Right renal pelvis (tissue), 4 donors: ENCODE data around the gene SHISA8. TPM values are rescaled to one million over a fixed set of nuclear protein-coding genes. Genes with fewer than 3 reads are reported as not detected.
"Not testable (repeated sequence)": the region's sequence is repeated elsewhere in the genome, so short reads cannot be mapped to it uniquely, and the experiment has no call there.

Source experiments
- DNase-seq, 4 donors: peaks; one replicate each; pipeline ENCODE4 v3.0.0-alpha.2; 2013; ENCODE audit warnings: low read depth in 4 of 4, low spot score in 3 of 4, missing footprints in 1 of 4
- polyA plus RNA-seq, 4 donors: library from polyadenylated mRNA; unstranded; fragments of 120-200 nt; gene quantifications; one replicate each; pipeline ENCODE4 v1.2.1, GENCODE V29; 2013; ENCODE audit not compliant: insufficient read length in 4 of 4

SHISA8 gene
- polyA plus RNA-seq: under 1 TPM; 0.39 to 0.97 (median 0.59) TPM

DNA sequence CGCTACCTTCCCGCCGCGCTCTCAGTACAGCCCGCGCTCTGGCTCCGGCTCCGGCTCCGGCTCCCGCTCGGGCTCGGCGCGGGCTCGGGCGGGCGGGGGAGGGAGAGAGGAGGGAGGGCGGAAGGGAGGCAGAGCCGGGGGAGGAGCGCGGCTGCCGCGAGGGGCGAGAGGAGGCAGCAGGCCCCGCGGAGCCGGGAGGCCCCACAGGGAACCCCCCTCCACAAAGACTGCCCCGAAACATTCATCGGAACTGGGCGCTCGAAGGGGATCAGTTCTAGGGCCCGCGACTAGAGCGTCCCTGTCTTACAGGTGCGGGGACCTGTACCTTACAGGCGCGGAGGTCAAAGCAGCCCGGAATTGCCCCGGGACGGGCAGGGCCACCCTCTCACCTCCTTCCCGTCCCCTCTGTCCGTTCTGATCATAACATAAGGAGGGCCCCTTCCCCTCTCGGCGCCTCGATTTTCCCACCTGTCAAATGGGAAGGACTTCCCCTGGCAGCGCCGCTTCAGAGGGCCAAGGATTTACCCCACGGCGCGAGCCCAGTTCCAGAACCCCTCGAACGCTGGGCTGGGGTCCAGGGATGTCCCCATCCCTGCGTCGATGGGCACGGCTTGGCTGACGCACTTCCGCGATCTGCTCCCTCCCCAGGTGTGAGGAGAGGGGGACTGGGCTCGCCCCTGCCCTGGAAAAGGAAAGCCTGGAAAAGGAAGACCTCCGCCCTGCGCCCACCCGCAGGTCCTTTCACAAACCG is at the start of gene SHISA8:
SHISA8 (minus strand) TSS at position 40 of the 751 bp plus-strand sequence. CDS start 407 bp downstream, outside the sequence.
- DNase-seq: no peak

DNA sequence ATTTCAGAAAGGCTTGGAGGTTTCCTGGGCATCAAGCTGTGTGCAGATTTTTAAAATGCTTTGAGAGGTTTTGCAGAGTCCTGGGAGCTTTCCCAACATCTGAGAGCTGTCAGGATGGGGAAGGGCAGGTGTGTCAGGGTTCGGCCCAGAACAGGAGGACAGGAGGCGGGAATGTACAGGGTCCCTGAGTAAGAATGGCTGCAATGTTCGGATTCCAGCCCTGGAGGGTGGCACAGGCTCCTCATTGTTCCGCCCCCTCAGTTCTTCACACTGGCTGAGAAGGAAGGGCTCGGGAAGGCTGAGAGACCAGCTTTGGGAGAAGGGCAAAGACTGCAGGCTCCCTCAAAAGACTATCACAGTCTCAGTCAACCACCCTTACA is 49.2 kb upstream of the SHISA8 start:
- no peak for DNase-seq

DNA sequence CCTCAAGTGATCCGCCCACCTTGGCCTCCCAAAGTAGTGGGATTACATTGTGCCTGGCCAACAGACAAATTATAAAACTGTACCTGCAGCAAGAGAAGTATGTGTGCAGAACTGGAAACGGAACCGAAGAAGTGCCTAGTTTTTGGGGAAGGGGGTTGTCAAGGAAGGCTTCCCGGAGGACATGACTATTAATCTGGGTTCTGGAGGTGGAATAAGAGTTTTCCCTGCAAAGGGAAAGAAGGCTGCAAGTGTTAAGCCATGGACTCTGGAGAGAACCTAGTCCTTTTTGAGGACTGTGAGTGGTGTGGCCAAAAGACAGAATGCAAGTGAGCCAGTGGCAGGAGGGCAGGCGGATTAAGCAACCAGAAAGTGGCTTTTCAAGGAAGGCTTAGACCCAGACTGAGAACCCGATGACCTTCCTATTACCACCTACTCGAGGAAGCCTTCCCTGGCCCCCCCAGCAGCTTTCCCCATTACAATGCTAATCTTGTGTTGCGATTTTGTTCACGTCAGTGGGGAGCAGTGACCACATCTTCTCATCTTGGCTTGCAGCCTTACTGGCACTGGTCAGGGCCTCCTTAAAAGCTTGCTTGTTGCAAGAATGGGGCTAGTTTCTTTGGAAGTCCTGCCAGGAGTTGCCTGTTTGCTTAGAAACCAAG is 48.7 kb upstream of the SHISA8 start:
- no peak for DNase-seq

DNA sequence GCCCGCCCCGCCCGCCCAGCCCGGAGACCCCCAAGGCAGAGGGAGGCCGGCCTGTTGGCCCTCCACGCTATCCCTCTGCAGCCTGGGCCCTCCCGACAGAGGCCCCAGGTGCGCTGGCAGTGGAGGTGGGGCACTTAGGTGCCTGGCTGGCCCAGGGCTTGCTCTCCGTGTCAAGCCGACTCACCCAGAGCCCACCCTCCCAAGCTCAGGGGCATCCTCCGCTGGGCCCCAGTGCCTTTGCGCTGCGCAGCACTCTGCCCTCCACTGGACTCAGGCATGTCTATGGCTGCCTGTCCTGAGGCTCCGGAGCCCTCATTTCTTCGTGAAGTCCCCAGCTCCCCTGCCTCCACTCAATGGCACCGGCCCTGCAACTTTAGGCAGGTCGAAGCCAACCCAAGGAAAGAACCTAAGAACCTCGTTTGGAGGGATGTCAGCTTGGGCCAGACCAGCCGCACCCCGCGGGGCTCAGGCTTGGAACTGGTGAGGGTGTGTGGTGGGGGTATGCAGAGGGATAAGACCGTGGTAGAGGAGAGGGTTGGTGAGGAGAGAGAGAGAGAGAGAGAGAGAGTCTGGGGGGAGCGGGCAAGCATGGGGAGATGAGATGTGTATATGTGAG is 43.2 kb upstream of the SHISA8 start:
- DNase-seq: no peak

DNA sequence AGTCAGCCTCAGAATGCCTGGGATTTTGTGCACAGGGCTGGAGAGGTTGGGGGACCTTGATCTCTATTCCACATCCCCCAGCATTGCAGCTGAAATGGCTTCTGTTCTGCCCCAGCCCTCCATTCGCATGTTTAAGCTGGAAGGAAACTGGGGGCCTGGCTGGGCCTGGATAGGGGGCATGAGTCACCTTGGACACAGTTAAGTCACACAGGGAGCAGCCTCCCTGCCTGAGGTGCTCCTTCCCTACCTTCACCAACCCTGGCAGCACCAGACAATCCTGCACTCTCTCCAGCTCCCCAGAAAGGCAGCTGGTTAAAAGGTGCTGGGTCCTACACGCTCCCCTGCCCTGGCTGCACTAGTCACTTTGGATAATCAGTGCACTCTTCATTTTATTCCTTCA is 37.8 kb upstream of the SHISA8 start:
- DNase-seq: no peak

DNA sequence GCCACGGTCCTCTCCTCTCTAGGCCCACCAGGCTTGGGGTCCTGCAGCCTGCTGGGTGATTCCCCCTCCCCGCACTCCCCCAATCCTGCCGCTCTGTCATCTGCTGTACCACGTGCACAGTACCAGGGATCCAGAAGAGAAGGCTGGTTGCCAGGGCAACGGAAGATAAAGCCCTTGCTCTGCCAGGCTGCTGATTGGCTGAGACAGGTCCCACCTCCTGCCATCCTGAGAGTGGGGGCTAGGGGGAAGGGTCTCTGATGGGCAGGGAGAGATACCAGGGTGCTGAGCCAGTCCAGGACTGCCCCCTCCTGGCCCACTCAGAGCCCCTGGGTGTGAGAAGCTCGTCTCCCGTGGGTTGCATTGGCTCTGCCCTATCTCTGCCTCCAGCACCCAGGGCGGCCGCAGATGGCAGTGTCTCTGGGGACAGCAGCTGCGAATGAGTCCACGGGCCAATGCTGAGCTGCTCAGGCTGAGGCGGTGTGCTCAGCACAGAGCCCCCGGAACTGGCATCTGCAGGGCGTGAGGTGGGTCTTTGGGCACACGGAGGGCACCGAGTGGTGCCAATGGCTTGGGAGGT is 37.1 kb upstream of the SHISA8 start, which contains the start of gene SMIM45:
SMIM45 (plus strand) TSS at position 253 of the 577 bp plus-strand sequence.
- no peak for DNase-seq

DNA sequence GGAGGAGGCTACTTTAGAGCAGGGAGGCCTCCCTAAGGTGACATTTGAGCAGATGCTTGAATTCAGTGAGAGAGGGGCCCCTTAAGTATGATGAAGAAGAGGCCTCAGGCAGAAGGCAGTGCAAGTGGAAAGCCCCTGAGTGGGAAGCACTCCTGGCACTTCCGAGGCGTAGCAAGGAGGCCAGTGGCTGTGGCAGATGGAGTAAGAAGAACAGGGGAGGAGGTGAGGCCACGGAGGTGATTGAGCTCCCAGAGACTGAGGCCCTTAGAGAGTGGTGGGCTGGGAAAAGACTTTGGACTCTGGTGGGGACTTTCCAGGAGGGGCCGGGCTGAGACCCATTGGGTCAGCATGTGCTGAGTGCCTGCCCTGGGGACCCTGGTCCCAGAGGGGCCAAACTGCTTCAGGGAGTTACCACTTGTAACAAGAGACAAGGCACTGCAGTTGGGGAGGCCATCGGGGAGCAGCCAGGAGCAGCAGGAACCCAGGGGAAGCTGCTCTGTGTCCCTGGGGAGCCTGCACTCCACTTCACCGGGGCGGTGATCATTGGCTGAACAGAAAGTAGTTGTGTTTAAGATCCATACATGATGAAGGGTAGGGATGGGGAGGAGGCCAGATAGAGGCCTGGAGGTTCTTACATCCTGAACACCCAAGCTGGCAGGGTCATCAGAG is 34.6 kb upstream of the SHISA8 start:
- no peak for DNase-seq

DNA sequence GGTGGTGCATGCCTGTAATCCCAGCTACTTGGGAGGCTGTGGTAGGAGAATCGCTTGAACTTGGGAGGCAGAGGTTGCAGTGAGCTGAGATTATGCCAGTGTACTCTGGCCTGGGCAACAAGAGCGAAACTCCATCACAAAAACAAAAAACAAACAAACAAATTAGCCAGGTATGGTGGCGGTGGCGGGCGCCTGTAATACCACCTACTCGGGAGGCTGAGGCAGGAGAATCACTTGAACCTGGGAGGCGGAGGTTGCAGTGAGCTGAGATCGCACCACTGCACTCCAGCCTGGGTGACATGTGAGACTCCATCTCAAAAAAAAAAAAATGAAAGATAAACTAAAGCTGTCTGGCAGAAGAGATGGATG is 34.0 kb upstream of the SHISA8 start:
- DNase-seq: not testable (repeated sequence)

DNA sequence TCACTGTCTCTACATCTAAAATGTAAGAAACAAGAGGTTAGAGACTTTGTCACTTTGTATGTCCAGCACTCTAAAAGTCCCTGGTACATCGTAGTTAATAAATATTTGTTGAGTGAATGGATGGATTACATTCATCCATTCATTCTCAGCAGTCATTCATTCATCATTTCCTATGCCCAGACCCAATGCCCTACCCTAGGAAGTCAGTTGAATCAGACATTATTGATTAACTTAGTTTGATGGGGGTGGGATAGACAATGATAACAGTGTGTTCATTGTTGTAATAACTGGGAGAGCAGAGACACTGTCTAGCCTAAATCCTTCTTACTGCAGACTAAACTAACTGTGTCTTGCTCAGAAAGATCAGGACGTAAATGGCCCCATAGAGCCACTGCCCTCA is 33.3 kb upstream of the SHISA8 start:
- DNase-seq: no peak

DNA sequence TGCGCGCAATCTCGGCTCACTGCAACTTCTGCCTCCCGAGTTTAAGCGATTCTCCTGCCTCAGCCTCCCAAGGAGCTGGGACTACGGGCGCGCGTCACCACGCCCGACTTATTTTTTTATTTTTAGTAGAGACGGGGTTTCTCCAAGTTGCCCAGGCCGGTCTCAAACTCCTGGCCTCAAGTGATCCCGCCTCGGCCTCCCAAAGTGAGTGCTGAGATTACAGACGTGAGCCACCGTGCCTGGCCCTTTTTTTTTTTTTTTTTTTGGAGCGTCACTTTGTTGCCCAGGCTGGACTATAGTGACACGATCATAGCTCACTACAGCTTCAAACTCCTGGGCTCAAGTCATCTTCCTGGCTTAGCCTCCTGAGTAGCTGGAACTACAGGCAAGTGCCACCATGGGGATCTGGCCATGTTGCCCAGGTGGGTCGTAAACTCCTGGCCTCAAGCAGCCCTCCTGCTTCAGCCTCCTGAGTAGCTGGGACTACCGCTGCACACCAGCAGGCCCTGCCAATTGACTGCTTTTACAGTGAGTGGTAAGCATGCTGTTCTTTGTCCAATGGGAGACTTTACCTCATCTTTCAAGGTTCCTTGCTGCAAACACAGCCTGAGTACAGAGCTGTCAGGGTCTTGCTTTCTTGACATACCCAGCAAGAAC is 32.7 kb upstream of the SHISA8 start:
- DNase-seq: no peak

DNA sequence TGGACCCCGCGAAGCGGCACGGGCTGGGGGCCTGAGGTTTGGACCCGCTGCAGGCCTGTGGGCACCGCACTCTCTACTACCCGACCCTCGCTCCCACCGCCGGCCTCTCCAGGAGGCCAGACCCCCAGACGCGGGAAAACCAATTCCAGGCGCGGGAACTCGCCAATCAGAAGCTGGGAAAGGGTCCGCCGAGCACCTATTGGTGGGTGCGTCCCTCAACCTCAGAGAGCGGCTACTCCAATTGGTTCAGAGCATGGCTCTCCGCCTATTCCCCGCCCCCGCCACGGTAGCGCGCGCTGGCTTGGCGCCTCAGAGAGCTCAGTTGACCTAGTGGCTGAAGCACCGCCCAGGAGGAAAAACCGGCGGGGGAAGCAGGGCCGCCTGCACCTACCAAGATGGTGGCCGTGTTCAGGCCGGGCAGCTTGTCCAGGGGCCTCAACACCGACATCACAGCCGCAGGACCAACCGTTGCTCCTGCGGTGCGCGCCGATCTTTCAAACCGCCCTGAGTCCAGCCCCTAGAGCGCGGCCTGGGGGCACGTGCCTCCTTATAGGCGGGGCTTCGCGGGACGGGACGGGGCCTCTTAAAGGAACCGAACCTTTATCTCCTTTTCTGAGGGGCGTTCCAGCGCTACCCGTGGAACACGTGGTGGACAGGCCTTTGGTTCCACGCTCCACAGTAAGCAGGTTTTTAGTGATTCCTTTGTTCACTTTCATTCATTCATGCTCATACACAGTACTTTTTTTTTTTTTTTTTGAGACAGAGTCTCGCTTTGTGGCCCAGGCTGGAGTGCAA is 32.0 kb upstream of the SHISA8 start, which contains the start of gene CENPM:
CENPM (minus strand) TSS at position 524 of the 795 bp plus-strand sequence; CDS start at position 448, 76 bp downstream.
- peak; percentile 86 to 95 (median 90) for DNase-seq

DNA sequence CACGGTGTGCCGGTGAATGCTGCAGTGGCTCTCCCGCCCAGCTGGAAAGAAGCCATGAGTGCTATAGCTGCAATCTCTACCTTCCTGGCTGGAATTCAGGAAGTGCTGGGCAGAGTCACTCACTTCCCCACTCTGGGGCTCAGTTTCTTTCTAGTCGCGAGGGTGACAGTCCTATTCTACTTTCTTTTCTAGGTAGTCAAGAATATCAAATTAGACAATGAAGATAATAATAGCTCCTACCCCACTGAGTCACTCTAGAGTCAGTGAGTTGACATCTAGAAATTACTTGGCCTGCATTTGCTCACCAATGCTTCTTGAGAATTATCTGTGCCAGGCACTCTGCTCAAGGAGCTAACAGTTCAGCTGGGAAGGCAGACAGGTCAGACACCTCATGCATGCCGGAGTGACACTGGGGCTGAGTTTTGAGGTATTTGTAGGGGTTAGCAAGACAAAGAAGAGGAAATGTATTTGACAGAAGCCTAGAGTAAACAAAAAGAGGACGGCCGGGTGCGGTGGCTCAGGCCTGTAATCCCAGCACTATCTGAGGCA is 28.9 kb upstream of the SHISA8 start:
- no peak for DNase-seq

DNA sequence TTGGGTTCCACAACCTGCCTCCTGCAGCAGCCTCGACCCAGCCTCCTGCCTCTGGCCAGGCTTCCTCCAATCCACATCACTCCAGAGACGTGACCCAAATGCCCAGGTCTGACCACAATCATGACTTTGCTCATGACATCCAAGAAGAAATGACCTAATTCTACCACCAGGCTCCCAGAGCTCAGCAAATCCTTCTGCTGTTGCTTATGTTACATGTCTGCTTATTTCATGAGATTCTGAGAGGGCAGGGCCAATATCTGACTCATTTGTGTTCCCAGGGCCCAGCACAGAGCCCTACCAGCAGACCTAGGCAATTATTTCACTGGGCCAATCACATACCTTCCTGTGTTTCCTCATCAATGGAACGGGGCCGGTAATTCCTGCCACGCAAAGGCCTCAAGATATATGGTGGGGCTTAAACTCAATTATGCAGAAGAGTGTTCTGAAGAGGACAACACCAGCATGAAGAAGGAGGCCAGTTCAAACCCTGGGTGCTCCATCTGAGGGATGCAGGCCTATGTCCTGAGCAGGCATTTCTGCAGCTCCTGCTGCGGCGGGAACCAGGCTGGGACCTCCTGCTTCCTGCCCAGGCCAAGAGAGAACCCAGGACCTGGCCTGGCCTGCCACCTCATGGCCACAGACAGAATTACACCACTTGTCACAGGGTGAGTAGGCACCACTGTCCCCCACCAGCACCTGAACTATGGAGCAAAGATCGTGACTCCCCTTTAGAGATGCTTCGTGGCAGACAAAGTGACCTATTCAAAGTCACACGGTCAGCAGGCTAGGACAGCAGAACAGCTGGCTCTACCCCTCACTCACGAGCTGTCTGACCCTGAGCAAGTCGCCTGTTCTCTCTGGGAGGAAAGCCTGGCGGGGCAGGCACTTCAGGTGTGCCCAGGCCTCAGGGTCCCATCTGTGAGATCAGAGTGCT is 26.2 kb upstream of the SHISA8 start:
- DNase-seq: no peak

DNA sequence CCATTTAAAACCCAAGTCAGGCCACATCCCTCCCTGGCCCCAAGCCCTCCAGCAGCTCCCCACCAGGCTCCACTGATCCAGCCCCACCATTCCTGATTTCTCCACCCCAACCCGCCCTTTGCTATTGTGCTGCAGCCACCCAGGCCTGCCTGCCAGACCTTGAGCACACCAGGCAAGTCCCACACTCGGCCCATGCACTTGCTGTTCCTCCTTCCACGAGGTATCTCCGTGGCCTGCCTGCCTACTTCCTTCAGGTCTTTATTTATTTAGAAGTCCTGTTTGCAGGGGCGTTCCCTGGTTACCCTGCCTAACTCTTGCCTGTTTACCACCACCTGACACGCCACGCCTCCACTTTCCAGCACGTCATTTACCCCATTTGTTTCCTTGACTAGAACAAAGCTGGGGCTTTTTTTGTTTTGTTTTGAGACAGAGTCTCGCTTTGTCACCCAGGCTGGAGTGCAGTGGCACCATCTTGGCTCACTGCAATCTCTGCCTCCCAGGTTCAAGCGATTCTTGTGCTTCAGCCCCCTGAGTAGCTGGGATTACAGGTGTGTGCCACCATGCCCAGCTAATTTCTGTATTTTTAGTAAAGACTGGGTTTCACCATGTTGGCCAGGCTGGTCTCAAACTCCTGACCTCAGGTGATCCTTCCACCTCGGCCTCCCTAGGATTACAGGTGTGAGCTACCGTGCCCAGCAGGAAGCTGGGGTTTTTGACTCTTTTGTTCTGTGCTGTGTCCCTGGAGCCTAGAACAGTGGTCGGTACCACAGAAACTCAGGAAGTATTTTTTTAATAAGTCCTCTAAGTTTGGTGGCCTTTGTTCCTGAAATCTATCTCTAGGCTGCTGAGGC is 25.3 kb upstream of the SHISA8 start:
- DNase-seq: no peak

DNA sequence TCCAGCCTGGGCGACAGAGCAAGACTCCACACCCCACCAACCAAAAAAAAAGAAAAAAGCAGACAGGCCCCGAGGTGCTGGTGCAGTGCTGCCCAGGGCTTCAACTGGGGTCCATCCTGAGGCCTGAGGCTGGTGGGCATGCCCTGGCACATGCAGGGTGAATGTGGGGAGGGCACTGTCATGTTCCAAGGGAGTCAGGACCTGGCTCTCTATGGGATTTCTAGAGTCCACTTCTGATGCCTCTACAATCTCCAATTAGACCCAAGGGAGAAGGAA is 22.0 kb upstream of the SHISA8 start:
- no peak for DNase-seq

DNA sequence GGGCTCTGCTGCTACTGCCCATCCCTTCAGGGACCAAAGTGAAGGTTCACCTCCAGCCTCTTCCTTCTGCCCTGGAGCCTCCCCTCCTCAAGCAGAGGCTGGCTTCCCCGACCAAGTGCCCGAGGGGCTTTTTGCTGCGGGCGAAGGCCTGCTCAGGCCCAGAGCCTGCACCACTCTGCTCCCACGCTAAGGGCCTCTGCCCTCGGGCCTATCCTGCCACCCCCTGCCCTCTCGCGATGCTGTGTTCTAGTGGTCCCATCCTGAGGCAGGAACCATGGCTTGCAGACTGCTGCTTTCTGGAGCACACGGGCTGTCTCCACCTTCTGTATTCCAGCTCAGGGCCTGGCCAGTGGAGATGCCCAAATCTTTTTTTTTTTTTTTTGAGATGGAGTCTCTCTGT is 20.6 kb upstream of the SHISA8 start:
- no peak for DNase-seq

DNA sequence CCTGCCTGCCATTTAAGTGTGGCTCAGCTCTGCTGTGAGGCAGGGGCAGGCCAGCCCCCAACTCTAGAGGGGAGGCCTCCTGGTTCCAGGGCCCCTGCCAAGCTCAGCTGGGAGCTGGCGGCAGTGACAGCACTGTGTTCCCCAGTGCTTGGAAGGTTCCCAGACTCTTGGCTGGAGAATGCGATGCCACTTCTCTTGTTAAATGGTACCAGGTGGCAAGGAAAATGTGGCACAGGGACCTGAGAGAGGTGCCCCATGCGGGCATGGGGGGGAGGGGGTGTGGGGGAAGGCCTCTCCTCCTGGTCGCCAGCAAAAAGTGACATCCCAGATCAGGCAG is 20.1 kb upstream of the SHISA8 start:
- no peak for DNase-seq
